GM18858 (cell line): Measurements from ENCODE around the gene GSTO2.
"Not testable (repeated sequence)": the region's sequence is repeated elsewhere in the genome, so short reads cannot be mapped to it uniquely, and the experiment has no call there.

Experiments used
- ATAC-seq: cut with Tn5 transposase; IDR thresholded peaks from one replicate; pipeline ENCODE4 v1.9.1; 2021; ENCODE audit not compliant: unreplicated experiment

Gene GSTO2

DNA sequence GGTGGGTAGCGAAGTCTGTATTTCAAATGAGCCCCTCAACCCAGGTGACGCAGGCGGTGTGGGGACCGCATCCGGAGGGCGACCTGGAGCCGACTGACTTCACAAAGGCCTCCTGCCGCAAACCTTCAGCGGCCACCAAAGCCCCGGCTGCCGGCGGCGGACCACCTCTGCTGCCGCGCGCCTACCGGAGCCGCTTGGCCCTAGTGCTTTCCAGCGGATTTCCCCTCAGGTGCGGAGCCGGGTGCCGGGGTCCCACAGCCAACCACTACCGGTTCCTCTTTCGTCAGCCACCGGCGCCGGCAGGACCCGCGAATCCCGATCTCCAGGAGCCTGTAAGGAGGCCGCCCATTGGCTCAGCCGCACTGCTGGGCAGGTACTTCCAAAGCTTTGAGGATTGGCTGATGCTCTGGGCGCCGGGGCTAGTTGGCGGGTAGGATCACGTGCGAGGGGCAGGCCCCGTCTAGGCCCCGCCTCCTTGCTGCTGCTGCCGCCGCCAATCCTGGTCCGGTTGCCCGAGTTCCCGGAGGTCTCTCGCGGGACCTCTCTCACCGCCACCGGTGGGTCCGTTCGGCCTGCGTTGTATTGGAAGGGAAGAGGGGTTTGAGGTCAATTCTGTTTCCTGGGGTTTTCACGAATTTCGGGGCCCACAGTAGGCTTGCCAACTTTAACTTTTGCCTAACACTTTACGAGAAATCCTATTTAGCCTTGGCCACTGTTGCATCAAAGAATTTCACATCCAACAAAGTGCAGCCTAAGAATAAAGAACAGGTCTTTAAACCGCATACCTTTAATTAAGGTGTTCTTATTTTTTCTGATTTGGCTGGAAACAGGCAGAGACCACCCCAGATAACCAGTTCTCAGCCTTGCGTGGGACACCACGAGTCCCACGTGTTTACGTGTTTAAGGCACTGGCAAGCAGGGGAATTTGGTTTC, at the start of gene GSTO2:
GSTO2 (plus strand) TSS at position 472 of the 933 bp plus-strand sequence. CDS start 5,732 bp downstream, outside the sequence.
- ATAC-seq = peak; percentile 98

DNA sequence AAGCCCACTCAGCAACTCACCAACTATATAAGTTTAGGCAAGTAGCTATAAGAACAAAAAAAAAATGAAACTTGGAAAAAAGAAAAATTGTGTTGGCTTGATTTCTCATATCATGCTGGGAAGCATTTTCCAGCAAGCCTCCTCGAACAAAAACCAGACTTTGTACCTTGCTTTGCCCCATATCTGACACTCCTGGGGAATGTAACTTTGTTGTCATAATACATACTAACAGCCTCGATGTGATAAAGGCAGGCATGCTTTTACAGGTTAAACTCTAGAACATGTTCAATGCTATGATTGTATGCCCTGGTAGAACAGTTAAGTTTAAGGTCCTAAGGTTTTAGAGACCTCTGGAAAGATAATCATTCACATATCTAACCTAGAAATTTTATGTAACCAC, 48.5 kb upstream of the GSTO2 start:
- no peak for ATAC-seq

DNA sequence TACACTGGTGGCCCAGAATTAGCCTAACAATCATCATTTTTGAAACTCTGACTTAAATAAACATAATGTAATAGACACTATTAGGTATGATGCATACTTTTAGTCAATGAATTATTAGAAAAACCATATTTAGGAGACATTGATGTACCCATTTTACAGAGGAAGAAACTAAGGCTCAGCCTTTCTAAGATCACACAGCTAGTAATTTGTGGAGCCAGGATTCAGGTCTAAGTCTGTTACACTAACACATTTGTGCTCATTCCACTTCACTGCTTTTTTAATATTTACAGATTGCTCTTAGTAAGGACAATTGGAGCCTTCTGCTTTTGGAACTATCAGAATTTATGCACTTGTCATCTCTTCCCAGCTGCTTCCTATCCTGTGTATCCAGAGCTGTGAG, 45.7 kb upstream of the GSTO2 start:
- ATAC-seq = no peak

DNA sequence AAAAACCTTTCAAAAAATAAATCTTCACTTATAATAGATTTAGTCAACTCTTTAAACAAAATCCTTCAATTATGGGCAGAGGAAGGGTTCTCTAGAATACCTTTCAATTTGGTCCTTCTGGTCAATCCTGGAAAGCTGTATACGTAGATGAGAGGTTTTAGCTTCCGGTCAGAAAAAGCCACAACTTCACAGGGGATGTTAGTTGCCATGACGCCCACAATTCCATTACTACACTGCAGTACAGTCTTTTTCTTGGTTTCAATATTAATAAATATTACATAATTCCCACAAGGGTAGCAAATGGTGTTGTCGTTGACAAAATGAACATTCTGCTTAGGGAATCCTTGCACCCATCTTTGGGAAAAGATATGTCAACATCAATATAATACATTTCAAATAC, 38.5 kb upstream of the GSTO2 start:
- ATAC-seq = no peak

DNA sequence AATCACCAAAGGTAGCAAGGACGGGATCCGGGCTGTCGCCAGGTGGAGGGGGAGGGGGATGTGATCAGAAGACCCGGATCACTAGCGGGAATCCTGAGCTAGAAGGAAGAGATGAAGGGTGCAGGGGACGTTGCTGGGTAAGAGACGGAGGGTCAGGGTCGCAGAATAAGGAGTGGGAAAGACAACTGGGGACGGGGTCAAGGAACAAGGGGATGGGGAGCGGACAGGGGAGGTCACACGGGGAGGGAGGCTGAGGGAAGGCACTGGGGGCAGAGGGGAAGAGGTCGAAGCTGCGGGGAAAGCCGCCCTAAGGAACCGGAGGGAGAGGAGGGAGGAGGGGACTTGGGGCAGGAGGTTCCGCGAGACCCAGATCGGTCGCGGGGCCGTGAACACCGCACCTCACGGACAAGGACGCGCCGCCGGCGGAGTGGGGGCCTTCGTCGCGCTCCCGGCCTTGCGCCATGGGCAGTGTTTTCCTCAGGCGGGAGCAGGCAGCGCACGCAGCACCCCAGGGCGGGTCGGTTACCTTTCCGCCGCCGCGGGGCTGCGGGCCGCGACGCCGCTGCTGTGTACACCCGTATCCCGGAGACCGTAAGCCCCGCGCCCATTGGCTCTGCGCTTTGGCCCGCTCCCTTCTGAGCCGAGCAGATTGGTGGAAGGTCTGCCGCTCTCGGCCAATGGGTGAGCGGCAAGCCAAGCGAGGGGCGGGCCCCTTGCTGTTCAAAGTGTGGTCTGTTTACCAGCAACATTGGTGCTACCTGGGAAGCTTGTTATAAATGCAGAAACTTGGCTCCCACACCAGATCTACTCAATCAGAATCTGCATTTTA, 37.0 kb upstream of the GSTO2 start, which contains the start of gene CFAP43:
CFAP43 (minus strand) TSS at position 581 of the 829 bp plus-strand sequence; CDS start at position 463, 118 bp downstream.
- peak; percentile 100 for ATAC-seq

DNA sequence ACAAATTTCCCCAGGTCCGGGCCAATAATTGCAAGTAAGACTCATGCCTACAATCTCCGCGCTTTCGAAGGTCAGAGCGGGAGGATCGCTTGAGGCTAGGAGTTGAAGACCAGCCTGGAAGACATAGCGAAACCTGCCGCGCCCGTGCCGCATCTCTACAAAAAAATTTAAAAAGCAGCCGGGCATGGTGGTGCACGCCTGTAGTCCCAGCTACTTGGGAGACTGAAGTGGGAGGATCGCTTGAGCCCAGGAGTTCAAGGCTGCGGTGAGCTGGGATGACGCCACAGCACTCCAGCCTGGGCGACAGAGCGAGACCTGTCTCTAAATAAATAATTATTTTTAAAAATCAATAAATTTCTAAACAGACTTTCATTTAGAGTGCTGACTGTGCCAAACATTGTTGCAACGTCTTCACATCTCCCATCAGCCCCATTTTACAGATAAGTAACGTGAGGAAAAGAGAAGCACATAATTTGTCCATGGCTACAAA, 36.3 kb upstream of the GSTO2 start:
- ATAC-seq = no peak

DNA sequence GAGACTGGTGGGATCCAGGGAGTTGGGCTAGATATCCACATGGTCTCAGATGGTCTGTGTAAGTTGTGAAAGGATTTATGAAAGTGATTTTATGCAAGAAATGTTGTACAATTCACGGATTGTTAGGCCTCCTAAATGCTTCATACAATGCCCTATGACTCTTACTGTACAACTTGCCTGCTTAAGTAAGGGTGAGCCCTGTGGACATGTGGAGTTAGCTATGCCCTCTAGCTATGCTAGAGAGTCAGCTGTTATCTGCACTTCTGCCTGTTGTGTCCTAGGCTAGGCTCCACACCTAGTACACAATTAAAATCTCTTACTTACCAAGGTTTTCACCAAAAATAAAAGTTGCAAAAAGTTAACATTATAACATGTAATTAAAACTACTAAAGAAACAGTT, 35.2 kb upstream of the GSTO2 start:
- no peak for ATAC-seq

DNA sequence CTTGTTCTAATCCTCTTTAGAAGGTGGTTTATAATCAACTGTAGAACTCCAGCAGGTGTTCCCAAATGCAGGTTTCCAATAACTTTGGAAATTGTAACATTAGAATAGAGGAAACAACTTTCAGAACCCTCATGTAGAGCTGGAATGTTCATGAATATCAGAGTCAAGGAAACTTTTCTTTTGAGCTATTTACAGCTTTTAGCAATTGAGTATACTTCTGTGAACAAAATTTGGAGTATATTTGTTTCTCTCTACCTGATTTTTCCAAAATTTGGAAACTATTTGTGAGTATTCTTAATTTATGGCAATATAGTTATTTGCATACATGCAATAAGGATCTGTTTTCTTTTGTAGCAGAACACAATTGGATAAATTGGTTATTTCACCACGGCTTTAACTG, 34.0 kb upstream of the GSTO2 start:
- ATAC-seq = no peak

DNA sequence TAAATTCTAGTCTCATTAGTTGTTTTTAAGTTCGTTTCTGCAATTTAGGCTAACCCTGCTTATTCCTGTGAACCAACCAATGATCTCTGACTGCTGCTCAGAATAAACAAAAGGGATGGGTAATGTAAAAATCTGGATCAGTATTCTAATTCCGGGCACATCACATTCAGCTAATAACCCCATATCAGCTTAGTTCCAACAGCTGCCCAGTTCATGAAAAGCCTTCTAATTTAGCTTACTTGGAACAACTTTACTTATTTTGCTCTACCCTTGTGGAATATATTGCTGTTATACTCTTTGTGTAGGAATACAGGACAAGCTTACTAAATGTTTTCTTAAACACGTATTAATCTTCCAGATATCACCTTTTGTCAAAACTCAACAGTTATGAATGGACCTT, 33.2 kb upstream of the GSTO2 start:
- ATAC-seq = no peak

DNA sequence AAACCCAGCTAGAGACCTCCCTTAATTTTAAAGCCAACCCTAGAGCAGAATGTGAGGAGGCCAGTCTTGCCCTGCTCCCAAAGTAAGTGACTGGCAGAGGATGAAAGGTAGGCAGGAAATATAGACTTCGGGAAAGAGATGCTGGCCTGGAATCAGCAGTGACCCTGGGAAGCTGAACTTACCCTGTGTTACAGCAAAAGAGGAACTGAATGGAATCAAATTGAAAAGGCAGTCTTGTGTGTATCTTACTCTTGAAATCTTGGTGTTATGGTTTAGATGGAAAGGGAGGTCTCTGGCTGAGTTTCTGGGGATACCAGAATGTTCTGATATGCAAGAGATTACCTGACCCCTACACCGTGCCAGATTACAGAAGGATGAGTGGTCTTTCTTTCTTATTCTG, 28.9 kb upstream of the GSTO2 start:
- no peak for ATAC-seq

DNA sequence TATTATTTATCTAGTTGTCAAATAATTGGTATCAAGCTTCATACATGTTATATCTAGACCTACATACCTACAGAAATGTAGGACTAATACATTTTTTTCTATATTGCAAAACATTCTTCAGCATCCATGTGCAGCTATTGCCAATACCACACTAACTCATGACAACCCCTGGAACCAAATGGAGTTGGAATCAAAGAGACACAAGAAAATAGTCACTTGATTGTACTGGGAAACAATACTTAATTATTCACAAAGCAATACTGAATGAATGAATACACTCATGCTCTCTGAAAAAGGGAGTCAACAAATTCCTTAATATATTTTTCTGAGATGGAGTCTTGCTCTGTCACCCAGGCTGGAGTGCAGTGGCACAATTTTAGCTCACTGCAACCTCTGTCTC, 26.4 kb upstream of the GSTO2 start:
- ATAC-seq = no peak

DNA sequence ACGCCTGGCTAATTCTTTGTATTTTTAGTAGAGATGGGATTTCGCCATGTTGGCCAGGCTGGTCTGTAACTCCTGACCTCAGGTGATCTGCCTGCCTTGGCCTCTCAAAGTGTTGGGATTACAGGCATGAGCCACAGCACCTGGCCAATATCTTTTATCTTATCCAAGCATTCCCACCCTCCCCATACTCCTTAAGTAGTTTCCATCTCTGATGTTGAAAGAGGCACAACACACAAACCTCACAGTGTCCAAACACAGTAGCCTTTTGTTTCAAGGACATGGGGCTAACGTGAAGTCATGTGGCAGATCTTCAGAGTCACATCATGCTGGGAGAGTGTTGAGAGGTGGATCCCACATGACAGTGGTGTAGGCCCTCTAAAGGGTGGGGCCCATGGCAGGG, 26.0 kb upstream of the GSTO2 start:
- not testable (repeated sequence) for ATAC-seq

DNA sequence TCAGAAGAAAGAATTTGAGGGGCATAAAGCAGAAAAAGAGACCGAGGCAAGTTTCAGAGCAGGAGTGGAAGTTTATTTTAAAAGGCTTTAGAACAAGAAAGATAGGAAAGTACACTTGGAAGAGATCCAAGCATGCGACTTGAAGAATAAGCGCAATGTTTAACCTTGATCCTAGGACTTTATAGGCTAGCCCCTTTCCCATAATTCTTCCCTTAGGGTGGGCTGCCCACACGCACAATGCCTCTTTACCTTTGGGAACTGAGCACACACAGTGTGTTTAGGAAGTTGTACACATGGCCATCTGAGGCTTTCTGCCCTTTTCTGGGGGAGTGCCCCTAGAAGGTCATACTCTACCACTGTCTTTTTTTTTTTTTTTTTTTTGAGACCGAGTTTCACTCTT, 25.5 kb upstream of the GSTO2 start:
- no peak for ATAC-seq

DNA sequence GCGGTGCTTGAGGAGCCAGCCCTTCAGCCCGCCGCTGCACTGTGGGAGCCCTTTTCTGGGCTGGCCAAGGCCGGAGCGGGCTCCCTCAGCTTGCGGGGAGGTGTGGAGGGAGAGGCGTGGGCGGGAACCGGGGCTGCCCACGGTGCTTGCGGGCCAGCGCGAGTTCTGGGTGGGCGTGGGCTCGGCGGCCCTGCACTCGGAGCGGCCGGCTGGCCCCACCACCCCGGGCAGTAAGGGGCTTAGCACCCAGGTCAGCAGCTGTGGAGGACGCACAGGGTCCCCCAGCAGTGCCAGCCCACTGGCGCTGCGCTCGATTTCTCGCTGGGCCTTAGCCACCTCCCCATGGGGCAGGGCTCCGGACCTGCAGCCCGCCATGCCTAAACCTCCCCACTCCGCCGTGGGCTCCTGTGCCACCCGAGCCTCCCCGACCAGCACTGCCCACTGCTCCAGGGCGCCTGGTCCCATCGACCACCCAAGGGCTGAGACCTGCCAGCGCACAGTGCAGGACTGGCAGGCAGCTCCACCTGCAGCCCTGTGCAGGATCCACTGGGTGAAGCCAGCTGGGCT, 23.8 kb upstream of the GSTO2 start:
- ATAC-seq = no peak

DNA sequence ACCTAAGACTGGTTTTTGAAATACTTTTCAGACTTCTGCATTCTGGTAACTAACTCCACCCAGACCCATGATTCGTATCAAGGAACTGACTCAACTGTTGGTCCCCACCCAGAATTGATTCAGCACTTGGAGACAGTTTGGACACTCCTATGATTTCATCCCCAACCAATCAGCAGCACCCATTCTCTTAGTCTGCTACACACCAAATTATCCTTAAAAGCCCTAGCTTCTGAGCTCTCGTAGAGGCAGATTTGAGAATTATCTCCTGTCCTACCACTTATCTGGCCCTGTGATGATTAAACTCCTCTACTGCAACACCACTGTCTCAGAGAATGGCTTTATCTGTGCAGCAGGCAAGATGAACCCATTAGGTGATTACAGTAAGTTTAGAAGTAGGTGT, 22.0 kb upstream of the GSTO2 start:
- no peak for ATAC-seq

DNA sequence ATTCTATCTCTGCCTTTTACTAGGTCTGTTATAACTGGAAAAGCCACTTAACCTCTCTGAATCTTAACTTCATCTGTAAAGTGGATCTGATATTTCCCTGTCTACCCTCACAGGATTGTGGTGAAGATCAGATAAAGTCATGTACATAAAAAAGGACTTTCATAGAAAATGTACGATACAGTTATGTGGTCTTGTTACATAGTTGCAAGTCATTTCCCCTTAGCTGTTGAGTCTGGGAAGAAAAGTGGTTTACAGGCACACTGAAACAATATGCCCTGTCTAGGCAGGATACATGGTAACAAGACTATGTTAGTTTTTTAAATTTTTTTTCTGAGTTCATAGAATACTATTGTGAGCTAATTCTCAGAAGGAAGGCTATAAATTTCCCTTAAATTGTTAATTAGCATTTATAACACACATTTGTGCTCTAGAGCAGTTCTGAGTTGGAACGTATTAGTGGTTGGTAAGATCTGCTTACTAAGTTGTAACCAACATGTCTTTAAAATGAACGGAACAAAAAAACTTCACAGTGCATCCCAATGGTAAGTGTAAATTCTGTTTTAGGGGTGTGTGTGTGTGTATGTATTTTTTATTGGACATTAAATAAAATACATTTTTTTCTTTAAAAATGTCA, 21.4 kb upstream of the GSTO2 start:
- no peak for ATAC-seq

DNA sequence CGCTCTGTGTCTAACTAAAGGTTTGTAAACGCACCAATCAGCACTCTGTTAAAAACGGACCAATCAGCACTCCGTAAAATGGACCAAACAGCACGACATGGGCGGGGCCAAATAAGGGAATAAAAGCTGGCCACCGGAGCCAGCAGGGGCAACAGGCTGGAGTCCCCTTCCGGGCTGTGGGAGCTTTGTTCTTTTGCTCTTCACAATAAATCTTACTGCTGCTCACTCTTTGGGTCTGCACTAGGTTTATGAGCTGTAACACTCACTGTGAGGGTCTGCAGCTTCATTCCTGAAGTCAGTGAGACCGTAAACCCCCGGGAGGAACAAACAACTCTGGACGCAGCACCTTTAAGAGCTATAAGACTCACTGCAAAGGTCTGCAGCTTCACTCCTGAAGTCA, 20.1 kb upstream of the GSTO2 start:
- not testable (repeated sequence) for ATAC-seq

DNA sequence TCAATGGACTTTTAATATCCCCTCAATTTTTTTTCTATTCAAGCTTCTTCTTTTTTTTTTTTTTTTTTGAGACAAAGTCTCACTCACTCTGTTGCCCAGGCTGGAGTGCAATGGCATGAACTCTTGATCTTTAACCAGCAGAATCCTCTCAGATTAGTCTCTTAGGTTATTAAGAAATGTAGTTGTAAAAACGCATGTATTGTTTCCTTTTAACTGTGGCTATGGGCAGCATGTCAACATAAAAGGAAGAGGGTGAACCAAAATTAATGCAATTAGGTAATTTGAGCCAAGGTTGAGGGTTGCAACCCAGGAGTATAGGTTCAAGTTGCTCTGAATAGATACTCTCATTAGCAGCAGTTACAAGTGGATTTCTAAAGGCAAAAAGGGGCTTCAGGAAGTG, 18.6 kb upstream of the GSTO2 start:
- ATAC-seq = no peak

DNA sequence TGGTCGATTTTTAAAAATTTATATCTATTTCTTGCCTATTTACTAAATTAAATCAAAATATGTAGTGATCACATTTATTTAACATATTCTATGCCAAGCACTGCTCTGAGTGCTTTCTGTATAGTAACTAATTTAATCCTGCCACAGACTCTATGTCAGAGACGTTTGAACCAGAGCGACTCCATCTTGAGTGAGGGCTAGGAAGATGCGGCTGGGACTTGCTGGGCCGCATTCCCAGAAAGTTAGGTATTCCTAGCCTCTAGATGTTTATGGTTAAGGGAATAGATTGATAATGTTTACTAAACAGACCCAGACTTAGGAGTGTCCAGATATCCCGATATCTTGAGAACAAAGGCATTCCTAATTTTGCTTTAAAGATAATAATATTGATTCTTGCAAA, 17.5 kb upstream of the GSTO2 start:
- ATAC-seq = no peak

DNA sequence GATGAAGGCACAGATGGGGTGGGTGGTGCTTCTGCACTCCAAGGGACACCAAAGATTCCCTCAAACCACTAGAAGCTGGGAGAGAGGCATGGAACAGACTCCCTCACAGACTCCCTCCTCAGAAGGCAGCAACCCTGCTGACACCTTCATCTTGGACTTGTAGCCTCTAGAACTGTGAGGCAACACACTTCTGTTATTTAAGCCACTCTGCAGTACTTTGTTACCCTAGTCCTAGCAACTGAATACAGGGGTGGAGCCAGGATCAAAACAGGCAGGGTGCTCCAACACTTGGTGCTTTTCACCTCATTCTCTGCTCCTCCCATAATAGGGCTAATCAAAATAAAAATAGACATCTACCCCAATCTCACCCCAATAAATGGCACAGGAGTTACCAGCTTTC, 16.6 kb upstream of the GSTO2 start:
- no peak for ATAC-seq

DNA sequence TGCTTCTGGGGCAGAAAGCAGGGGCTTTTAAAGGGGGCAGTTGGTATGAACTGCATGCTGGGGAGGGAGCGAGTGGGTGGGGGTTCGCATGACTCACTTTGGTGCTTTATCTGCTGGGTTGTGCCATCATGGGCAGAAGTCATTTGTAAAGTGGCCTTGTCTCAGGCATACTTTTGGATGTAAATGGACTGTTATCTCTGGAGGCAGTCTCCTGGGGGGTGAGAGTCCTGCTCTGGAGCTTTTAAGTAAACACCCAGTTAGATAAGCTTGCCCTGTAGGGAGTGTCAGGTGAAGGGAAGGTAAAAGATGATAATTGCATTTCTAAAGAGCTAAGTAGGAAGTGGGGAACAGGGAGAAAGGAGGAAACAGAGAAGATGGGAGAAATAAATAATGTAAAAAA, 15.9 kb upstream of the GSTO2 start:
- ATAC-seq = no peak
